GM12874 (cell line): ENCODE data around the gene PTPN6.

Experiments used
- TF ChIP-seq, protein P1 (sequence below): IDR thresholded peaks from 2 replicates; pipeline ENCODE4 v1.5.1; 2011; ENCODE audit warnings: low read depth, mild to moderate bottlenecking, control low read depth, low read length, moderate library complexity; ENCODE audit not compliant: insufficient read depth

Gene PTPN6

DNA sequence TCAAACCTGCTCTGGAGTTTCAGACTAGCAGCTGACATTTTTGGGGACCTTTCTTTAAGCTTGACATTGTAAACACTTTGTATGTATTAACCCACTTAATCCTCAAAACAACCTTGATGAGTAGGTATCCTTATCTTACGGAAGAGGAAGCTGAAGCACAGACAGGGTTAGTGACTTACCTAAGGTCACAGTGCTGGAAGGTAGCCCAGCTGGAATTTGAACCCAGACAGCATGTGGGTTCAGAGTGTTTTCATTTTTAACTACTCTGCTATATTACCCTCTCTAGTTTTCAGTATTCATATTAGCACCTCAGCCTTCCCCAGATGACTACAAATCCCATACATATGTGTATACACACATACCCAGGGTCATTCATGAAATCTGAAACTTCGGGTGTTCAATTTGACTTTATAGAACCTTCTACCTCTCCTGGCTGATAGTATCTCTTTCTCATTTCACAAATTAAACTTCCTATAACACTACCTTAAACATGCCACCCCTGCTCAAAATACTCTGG lies 53.2 kb downstream of the PTPN6 start:
- TF ChIP-seq, protein P1, sequence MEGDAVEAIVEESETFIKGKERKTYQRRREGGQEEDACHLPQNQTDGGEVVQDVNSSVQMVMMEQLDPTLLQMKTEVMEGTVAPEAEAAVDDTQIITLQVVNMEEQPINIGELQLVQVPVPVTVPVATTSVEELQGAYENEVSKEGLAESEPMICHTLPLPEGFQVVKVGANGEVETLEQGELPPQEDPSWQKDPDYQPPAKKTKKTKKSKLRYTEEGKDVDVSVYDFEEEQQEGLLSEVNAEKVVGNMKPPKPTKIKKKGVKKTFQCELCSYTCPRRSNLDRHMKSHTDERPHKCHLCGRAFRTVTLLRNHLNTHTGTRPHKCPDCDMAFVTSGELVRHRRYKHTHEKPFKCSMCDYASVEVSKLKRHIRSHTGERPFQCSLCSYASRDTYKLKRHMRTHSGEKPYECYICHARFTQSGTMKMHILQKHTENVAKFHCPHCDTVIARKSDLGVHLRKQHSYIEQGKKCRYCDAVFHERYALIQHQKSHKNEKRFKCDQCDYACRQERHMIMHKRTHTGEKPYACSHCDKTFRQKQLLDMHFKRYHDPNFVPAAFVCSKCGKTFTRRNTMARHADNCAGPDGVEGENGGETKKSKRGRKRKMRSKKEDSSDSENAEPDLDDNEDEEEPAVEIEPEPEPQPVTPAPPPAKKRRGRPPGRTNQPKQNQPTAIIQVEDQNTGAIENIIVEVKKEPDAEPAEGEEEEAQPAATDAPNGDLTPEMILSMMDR = no peak

DNA sequence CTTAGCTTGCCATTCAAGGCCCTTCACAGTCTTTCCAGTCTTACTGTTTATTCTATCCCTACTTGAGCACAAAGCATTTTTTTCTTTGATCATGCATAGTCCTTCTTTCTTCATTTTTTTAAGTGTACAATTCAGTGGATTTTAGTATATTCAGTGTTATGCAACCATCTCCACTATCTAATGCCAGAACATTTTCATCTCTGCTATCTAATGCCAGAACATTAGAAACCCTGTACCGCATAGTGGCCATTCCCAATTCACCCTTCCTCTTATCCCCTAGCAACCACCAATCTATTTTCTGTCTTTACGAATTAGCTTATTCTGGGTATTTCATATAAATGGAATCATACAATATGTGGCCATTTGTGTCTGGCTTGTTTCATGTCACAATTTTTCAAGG lies 53.7 kb downstream of the PTPN6 start:
- TF ChIP-seq, protein P1 = no peak

DNA sequence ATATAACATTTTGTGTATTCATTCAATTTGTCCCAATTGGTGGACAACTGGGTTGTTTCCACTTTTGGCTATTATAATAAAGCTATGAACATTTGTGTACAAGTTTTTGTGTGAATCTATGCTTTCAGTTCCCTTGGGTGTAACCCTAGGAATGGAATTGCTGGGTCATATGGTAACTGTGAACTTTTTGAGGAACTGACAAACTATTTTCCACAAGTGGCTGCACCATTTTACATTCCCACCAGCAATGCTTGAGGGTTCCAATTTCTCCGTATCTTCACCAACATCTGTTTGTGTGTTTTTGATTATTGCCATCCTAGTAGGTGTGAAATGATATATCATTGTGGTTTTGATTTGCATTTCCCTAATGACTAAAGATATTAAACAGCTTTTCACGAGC lies 54.2 kb downstream of the PTPN6 start:
- TF ChIP-seq, protein P1 = no peak

DNA sequence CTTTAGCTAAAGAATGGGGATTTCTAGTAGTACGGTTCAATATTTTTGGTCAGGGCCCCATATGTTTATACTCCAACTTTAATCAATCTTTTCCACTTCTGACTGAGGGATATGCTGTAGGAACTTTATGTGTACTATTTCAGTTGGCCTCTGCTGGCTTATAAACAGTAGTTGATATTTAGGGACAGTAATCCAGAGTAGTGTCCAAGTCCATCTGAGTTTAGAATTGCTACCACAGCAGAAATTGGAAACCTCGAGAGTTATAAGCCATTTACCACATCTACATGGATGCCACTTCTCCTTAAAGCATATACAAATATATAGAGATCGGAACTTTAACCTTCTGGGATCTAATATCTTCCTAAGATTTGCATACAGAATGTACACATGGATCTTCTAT lies 55.5 kb downstream of the PTPN6 start:
- TF ChIP-seq, protein P1 = no peak

DNA sequence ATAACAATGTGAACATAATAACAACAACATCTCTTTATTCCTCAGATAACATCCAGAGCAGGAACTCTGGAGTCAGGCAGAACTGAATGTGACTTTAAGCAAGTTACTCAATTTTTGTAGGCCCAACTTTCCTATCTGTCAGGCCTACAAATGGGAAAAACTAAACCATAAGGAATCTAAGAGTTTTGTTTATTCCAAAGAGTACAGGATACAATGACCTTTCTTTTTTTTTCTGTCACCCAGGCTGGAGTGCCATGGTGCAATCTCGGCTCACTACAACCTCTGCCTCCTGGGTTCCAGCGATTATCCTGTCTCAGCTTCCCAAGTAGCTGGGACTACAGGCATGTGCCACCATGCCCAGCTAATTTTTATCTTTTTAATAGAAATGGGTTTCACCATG lies 57.7 kb downstream of the PTPN6 start:
- TF ChIP-seq, protein P1 = no peak

DNA sequence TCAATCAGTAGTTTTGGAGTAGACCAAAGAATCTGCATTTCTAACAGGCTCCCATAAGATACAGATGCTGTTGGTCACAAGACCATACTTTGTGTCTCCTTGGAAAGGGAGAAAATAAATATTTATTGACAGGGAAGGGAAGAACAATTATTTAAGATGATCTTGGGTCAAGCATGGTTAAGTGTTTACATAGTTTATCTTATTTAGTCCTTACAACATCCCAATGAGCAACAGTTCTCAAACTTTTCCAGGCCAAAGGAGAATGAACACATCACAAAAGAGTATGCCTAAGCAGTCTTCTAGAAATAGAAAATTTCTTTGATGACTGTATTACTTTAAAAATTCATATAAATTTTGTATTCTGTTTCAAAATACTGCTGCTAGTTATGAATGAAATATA lies 58.4 kb downstream of the PTPN6 start:
- TF ChIP-seq, protein P1 = no peak
